Panc1 (cell line): ENCODE measurements around the gene DHRS12. TPM values are rescaled to one million over a fixed set of nuclear protein-coding genes. Genes with fewer than 3 reads are reported as not detected.

Experiments used
- ATAC-seq: fragments of 200-7000 bp; cut with Tn5 transposase; 2 replicates; pipeline ENCODE4 v1.9.1; 2020; ENCODE audit warnings: mild to moderate bottlenecking, moderate library complexity
- BruUV-seq: library from RNA; stranded (reverse); fragments of 400-500 nt; replicated peaks from 2 replicates; lab custom pipeline; 2021; lab: Mats Ljungman, UMichigan
- CTCF ChIA-PET: fragments of 300-600 bp; sonication (Branson Sonifier 250); formaldehyde crosslinking; loops from one replicate; lab custom pipeline; 2022; ENCODE audit warnings: antibody characterized with exemption; lab: Charles Lee
- POLR2A ChIA-PET: fragments of 300-600 bp; sonication (Branson Sonifier 250); formaldehyde crosslinking; loops from one replicate; lab custom pipeline; 2022; ENCODE audit warnings: antibody characterized with exemption; lab: Charles Lee
- DNase-seq: peaks from one replicate; pipeline ENCODE4 v3.0.0-alpha.2; 2010; ENCODE audit warnings: low read depth, low spot score
- H3K27ac ChIP-seq: 2 replicates; pipeline ENCODE4 v1.5.1; 2011; ENCODE audit warnings: mild to moderate bottlenecking, low read length, inconsistent platforms
- H3K27me3 ChIP-seq: fragments of 200-500 bp; sonication (Bioruptor generic); 2 replicates; pipeline ENCODE4 v1.6.0; 2014; ENCODE audit warnings: low read length, inconsistent platforms; ENCODE audit not compliant: control insufficient read depth, insufficient read depth
- H3K36me3 ChIP-seq: fragments of 200-500 bp; sonication (Bioruptor generic); 2 replicates; pipeline ENCODE4 v1.5.1; 2014; ENCODE audit warnings: inconsistent platforms, mild to moderate bottlenecking, low read length, moderate library complexity; ENCODE audit not compliant: control insufficient read depth, insufficient read depth
- H3K4me1 ChIP-seq: 2 replicates; pipeline ENCODE4 v1.5.1; 2011; ENCODE audit warnings: inconsistent platforms, mild to moderate bottlenecking, low read length, moderate library complexity; ENCODE audit not compliant: control insufficient read depth, insufficient read depth
- H3K4me3 ChIP-seq, 2 experiments: 2 replicates each; pipeline ENCODE4 v1.5.1; 2011 to 2012; ENCODE audit warnings: low read depth in 2 of 2, low read length in 2 of 2, mild to moderate bottlenecking in 2 of 2, inconsistent platforms in 1 of 2, moderate library complexity in 1 of 2
- H3K9me3 ChIP-seq: fragments of 200-500 bp; sonication (Bioruptor generic); 2 replicates; pipeline ENCODE4 v1.5.1; 2014; ENCODE audit warnings: low read depth, mild to moderate bottlenecking, inconsistent platforms, low read length, moderate library complexity; ENCODE audit not compliant: control insufficient read depth, insufficient read depth
- POLR2AphosphoS5 ChIP-seq: IDR thresholded peaks from 2 replicates; pipeline ENCODE4 v1.6.1; 2012; ENCODE audit warnings: mild to moderate bottlenecking, low read depth, low read length, moderate library complexity
- SIN3A ChIP-seq: IDR thresholded peaks from 2 replicates; pipeline ENCODE4 v1.6.1; 2012; ENCODE audit warnings: low read depth, mild to moderate bottlenecking, low read length, moderate library complexity, borderline replicate concordance; ENCODE audit not compliant: insufficient read depth
- TCF7L2 ChIP-seq: IDR thresholded peaks from 2 replicates; pipeline ENCODE4 v1.6.1; 2011; ENCODE audit warnings: mild to moderate bottlenecking, low read depth, low read length, inconsistent platforms
- in situ Hi-C: cut with HindIII; loops from 2 replicates; pipeline ENCODE4 v1.10.0; 2016; ENCODE audit warnings: low sequenced_read_pairs, low pct_unique_long_range_greater_than_20kb
- intact Hi-C: fragments of 100-400 bp; cut with micrococcal nuclease; formaldehyde crosslinking; loops from one replicate; pipeline ENCODE4 v1.10.0; 2022; ENCODE audit not compliant: unreplicated experiment
- total RNA-seq: library from RNA; stranded (reverse); gene quantifications from one replicate; pipeline ENCODE4 v1.2.1, GENCODE V29; 2021; ENCODE audit not compliant: unreplicated experiment
- TF ChIP-seq, protein P1 (sequence below), 2 experiments: IDR thresholded peaks; 2 replicates each; pipeline ENCODE4 v1.6.1; 2011 to 2012; ENCODE audit warnings: low read depth in 2 of 2, control low read depth in 1 of 2, low read length in 1 of 2, mild to moderate bottlenecking in 1 of 2, moderate library complexity in 1 of 2; ENCODE audit not compliant: insufficient read depth in 1 of 2
- TF ChIP-seq, protein P2 (sequence below): fragments of 450-650 bp; IDR thresholded peaks from 2 replicates; pipeline ENCODE4 v1.5.1; 2017; ENCODE audit warnings: mild to moderate bottlenecking

DHRS12 gene
- total RNA-seq, 1 experiment from 2014 or later, result 10.7 TPM

DNA sequence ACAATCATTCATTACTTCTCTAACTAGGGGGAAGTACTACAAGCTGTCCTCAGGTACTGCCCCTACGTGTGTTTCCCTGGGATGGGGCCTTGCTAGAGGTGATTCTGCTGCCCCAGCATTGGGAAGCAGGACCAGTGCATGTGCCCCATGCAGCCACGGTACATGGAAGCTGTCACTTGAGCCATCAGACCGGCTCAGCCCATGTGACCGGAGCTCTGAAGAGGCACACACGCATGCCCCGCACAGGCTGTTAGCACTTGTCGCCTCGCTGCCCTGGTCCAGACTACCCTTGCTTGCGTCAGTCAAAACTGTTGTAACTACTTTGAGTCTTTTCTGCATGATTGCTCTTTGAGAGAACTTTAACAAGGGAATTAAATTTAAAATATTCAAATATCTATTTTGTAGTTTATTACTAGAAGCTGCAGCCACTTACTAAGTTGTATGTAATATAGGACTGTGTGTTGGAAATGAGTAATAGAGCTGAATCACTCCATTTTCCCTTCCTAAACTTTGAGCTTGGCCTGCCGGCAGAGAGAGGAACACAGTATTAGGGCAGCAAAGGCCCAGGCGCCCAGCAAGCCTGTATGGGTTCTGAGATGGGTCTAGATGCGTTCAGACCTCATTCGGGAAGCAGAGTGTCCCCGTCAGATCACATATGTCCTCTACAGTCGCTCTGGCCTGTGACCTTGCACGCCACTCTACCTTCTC lies 42.2 kb downstream of the DHRS12 start:
- no peaks in the 10 kb centered on the region; the same call in 1 of the 2 replicates for H3K36me3 ChIP-seq
- no peaks in the 10 kb centered on the region for H3K4me1 ChIP-seq
- TF ChIP-seq, protein P1, sequence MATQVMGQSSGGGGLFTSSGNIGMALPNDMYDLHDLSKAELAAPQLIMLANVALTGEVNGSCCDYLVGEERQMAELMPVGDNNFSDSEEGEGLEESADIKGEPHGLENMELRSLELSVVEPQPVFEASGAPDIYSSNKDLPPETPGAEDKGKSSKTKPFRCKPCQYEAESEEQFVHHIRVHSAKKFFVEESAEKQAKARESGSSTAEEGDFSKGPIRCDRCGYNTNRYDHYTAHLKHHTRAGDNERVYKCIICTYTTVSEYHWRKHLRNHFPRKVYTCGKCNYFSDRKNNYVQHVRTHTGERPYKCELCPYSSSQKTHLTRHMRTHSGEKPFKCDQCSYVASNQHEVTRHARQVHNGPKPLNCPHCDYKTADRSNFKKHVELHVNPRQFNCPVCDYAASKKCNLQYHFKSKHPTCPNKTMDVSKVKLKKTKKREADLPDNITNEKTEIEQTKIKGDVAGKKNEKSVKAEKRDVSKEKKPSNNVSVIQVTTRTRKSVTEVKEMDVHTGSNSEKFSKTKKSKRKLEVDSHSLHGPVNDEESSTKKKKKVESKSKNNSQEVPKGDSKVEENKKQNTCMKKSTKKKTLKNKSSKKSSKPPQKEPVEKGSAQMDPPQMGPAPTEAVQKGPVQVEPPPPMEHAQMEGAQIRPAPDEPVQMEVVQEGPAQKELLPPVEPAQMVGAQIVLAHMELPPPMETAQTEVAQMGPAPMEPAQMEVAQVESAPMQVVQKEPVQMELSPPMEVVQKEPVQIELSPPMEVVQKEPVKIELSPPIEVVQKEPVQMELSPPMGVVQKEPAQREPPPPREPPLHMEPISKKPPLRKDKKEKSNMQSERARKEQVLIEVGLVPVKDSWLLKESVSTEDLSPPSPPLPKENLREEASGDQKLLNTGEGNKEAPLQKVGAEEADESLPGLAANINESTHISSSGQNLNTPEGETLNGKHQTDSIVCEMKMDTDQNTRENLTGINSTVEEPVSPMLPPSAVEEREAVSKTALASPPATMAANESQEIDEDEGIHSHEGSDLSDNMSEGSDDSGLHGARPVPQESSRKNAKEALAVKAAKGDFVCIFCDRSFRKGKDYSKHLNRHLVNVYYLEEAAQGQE (IDR thresholded peaks at IDR 0.05; ENCODE audit: insufficient read depth in 1 of 2, low read depth in 2 of 2, low read length in 1 of 2), result no peak
- TF ChIP-seq, protein P2, sequence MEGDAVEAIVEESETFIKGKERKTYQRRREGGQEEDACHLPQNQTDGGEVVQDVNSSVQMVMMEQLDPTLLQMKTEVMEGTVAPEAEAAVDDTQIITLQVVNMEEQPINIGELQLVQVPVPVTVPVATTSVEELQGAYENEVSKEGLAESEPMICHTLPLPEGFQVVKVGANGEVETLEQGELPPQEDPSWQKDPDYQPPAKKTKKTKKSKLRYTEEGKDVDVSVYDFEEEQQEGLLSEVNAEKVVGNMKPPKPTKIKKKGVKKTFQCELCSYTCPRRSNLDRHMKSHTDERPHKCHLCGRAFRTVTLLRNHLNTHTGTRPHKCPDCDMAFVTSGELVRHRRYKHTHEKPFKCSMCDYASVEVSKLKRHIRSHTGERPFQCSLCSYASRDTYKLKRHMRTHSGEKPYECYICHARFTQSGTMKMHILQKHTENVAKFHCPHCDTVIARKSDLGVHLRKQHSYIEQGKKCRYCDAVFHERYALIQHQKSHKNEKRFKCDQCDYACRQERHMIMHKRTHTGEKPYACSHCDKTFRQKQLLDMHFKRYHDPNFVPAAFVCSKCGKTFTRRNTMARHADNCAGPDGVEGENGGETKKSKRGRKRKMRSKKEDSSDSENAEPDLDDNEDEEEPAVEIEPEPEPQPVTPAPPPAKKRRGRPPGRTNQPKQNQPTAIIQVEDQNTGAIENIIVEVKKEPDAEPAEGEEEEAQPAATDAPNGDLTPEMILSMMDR, result no peak
- no peak for TF ChIP-seq TCF7L2
- no peak for TF ChIP-seq SIN3A
- no peak for TF ChIP-seq POLR2AphosphoS5
- H3K9me3 ChIP-seq, result no peaks in the 10 kb centered on the region
- in situ Hi-C loops, result no loop called here
- intact Hi-C loops, result loop anchor here (10.0 kb wide), 1 partner anchor 617 kb away; no protein-coding TSS in a partner anchor
- ChIA-PET CTCF (no interaction called here), POLR2A (no interaction called here)
- no peak for DNase-seq
- no peak overlapping the region for H3K4me3 ChIP-seq
- H3K27ac ChIP-seq, result no peak overlapping the region
- no peak for ATAC-seq
- no TSS peak for BruUV-seq
- no peaks in the 10 kb centered on the region for H3K27me3 ChIP-seq

DNA sequence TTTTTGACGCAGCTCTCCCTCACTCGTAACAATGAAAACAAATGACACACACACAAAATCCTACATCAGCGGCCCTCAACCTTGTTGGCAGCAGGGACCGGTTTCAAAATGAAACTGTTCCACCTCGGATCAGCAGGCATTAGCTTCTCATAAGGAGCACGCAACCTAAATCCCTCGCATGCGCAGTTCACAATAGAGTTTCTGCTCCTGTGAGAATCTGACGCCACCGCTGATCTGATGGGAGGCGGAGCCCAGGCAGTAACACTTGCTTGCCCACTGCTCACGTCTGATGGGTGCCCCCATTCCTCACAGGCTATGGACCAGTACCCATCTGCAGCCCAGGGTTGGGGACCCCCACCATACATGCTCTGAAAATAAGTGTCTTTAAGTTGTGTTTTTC lies 43.4 kb downstream of the DHRS12 start:
- POLR2A ChIA-PET, result no interaction called here
- CTCF ChIA-PET, result no interaction called here
- intact Hi-C loops, result loop anchor here (10.0 kb wide), 1 partner anchor 616 kb away; no protein-coding TSS in a partner anchor

More for the DNA sequence above, 43.4 kb downstream of the DHRS12 start:
- H3K4me1 ChIP-seq, result no peaks in the 10 kb centered on the region
- TF ChIP-seq SIN3A, result no peak
- TF ChIP-seq, protein P1 (IDR thresholded peaks at IDR 0.05; ENCODE audit: insufficient read depth in 1 of 2, low read depth in 2 of 2, low read length in 1 of 2), result no peak
- TF ChIP-seq, protein P2, result no peak
- no peak overlapping the region for H3K27ac ChIP-seq
- BruUV-seq, result no TSS peak
- H3K27me3 ChIP-seq, result no peaks in the 10 kb centered on the region
- in situ Hi-C loops, result no loop called here
- DNase-seq (no peak), ATAC-seq (no peak)
- H3K4me3 ChIP-seq, result no peak overlapping the region
- H3K36me3 ChIP-seq, result peaks cover 3% of the 10 kb centered on the region; the same call in 1 of the 2 replicates
- no peaks in the 10 kb centered on the region for H3K9me3 ChIP-seq
